GM19035 (cell line): ENCODE measurements around the gene NOP10.
A peak's percentile ranks its signal among the peaks of the same experiment; 100 is the strongest.
"Not testable (repeated sequence)": the region's sequence is repeated elsewhere in the genome, so short reads cannot be mapped to it uniquely, and the experiment has no call there.

ENCODE experiments used
- ATAC-seq: cut with Tn5 transposase; IDR thresholded peaks from one replicate; pipeline ENCODE4 v1.9.1; 2021; ENCODE audit not compliant: unreplicated experiment

Gene NOP10

DNA sequence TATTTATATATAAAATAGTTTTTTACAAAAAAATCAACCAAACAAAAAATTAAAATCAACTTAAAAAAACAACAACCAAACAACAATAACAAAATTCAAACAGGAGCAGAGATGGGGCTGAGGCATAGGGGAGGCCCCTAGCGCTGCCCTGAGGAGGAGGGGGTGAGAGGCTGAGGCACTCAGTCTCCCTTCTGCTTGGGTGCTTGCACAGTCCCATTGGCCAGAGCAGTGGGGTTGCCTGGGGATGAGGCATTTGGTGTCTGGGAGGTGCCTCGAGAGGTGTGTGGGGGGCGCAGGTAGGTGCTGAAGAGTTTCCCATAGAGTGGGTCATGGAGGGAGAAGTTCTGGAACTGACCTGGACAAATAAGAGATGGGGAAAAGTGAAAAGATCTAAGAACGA lies 16.0 kb upstream of the NOP10 start:
- ATAC-seq, result no peak

GRCh38 chr15:34358367-34358766 lies 15.4 kb upstream of the NOP10 start:
- ATAC-seq, result no peak

DNA sequence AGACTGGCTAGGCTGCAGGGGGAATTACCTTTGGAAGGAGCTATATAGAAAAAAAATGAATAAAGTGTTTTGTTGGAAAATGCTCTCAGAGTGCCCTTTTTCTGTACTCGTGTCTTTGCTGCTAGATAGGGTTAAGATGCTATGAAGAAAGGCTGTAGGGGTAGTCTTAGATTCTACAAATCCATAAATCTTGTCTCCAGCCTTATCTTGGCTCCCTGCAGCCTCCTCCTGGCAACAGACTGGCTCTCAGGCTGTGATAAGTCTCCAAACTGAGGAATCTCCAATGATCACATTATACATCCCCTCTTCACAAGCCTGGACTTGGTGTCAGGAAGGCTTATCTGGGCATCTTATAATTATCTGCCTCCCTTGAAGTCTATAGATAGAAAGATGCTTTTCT lies 14.7 kb upstream of the NOP10 start:
- ATAC-seq, result no peak

DNA sequence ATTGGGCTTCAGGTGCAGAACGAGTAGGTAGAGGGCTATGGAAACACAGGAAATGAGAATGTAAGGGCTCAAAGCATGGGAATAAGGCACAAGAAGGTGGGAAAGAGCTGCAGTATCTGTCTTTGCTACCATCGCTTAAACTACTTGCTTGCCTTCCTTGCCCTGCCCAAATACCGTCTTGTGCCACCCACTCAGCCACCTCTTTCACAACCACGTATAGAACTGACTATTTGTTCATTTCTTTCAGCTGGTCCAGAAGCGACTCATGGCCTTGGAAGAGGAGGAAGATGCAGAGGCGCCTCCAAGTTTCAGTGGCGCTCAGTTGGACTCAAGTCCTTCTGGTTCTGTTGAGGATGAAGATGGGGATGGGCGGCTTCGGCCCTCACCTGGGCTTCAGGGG lies 12.3 kb upstream of the NOP10 start:
- no peak for ATAC-seq

- no peak for ATAC-seq
Measured at GRCh38 chr15:34354286-34354685, 11.3 kb upstream of the NOP10 start.

GRCh38 chr15:34353627-34354026 lies 10.7 kb upstream of the NOP10 start:
- no peak for ATAC-seq

DNA sequence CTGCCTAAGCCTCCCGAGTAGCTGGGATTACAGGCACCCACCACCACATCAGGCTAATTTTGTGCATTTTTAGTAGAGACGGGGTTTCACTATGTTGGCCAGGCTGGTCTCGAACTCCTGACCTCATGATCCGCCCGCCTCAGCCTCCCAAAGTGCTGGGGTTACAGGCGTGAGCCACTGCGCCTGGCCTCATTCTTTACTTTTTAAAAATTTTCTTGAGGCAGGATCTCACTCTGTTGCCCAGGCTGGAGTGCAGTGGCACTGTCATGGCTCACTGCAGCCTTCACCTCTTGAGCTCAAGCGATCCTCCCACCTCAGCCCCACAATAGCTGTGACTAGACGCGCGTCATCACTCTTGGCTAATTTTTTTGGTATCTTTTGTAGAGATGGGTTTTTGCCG lies 10.1 kb upstream of the NOP10 start:
- not testable (repeated sequence) for ATAC-seq

DNA sequence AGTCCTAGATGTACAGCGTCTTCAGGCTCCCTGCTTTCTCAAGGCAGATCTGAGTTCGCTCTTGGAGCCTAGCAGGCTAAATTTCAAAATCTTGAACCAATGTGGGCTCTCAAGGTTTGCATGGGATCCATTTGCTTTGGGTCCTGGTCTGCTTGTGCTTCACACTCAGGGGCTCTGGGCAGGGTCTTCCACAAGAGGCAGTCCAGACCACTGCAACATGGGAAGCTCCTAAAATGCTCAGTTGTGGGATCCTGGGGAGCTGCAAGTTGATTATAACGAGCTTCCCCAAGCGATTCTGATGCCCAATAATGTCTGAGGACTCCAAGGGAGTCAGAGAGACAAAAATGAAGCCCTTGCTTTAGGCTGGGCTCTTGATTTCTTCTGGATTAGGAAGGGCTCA lies 6.8 kb upstream of the NOP10 start:
- ATAC-seq, result no peak

DNA sequence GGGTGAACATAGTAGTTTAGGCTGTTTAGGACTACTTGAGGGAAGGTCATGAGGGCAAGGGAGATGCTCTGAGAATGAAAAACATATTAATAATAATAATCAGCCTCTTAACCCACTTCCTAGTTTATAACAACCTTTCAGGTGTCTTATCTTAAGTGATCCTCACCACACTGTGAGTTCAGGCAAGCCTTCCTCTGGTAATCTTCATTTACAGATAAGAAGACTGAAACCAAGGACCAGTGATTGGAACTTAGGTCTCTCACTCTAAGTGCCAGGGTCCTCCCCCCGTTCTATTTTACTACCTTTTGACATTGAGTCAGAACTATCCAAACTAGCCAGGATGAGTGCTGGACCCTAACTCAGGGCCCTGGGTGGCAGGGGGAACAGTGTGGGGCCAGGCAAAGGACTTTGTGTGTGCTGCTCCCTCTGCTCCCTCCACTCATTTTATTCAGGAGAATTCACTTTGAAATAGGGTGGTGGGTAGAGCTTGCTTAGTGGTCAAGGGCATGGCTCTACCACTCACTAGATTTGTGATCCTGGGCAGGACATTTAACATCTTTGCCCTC lies 5.9 kb upstream of the NOP10 start:
- no peak for ATAC-seq

GRCh38 chr15:34347951-34348638 lies 5.2 kb upstream of the NOP10 start:
- ATAC-seq, result no peak

DNA sequence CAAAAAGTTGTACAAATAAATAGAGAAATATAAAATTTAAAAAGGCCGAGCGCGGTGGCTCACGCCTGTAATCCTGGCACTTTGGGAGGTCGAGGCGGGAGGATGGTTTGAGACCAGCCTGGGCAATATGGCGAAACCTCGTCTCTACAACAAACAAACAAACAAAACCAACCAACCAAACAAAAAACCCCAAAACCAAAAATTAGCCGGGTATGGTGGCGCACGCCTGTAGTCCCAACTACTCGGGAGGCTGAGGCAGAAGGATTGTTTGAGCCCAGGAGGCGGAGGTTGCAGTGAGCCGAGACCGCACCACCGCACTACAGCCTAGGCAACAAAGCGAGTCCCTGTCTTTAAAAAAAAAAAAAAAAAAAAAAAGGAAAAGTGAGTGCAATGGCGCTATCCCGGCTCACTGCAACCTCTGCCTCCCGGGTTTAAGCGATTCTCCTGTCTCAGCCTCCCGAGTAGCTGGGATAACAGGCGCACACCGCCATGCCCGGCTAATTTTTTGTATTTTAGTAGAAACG lies 661 bp downstream of the NOP10 start:
- not testable (repeated sequence) for ATAC-seq

GRCh38 chr15:34341381-34342212 lies 1.3 kb downstream of the NOP10 start:
- ATAC-seq, result no peak

DNA sequence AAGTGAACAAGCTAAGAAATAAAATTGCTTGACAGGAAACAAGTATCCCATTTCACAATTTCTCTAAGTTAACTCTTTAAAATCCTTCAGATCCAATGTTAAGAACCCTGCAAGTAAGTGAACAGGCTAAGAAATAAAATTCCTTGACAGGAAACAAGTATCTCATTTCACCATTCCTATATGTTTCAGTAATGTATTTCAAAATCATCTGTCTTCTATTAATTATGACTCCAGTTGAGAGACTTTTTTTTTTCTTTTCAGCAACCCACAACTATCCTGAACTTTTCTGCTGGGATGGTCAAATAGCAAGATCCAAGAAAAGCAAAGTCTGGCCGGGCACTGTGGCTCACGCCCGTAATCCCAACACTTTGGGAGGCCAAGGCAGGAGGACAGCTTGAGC lies 3.0 kb downstream of the NOP10 start:
- ATAC-seq, result no peak

DNA sequence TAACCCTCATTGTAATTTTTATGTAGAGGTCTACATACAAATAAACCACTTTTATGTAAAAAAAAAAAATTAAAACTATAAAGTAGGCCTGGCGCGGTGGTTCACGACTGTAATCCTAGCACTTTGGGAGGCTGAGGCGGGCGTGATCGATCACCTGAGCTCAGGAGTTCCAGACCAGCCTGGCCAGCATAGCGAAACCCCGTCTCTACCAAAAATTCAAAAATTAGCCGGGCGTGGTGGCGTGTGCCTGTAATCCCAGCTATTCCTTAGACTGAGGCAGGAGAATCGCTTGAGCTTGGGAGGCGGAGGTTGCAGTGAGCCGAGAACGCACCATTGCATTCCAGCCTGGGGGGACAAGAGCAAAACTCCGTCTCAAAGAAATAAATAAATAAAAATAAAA lies 4.6 kb downstream of the NOP10 start:
- ATAC-seq, result no peak

GRCh38 chr15:34337557-34338306 lies 5.2 kb downstream of the NOP10 start, which contains the start of gene SLC12A6:
TSS of gene SLC12A6 (minus strand) at chr15:34337781. CDS start at chr15:34336680, 1,101 bp downstream.
- ATAC-seq, result peak; percentile 66

DNA sequence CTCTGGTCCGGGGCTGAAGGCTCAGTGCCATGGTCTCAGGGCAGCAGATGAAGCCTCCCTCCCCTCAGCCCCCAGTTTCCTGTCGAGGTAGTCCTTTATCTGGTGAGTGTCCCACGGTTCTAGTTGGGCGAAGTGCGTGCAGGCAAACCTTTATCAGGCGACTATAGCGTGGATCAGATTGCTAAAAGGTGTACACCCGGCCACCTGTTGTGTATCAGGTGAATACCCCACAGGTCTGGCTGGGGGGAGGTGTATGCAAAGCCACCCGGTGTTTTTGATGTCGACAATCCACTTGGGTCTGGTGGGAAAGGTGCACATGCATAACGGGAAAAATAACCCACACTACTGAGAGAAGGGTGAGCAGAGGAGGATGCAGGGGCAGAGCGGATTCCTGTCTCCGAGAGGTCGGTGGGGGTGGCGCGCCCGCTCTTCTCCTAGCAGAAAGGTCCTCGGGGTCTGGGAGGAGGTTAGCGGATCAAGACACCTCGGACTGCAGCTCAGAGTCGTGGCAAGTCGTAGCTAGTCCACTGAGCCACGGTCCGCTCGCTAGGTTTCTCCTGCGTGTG lies 5.9 kb downstream of the NOP10 start:
- peak; percentile 11 for ATAC-seq

DNA sequence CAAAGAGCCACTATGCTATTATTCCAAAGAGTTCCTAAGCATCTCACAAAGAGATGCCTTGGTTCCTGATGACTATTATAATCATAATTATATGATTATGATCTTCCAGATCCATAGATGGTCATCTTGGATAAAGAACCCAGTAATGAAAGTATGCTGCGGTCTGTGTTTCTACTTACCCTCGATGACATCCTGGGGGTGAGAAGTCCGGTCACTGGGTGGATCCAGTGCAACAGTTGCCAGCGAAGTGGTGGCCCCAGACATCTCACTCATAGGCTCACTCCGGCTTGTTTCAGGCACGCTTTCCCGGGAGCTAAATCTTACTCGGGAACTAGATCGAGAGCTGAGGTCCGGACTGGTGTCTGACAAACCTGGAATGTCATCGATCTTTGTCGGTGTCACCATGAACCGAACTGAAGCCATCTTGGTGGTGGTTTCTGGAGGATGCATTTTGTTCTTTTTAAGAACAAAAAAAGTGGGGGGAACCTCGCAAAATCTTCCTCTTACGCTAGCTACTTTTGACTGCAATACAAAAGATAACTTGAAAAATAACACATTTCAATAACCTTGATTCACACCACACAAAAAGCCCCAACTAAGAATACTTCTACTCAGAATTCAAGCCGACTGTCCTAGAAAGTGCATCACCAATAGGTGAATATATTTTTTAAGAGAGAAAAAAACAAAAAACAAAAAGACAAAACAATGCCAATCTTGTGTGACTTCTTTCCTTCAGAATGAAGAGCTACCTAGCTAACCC lies 6.5 kb downstream of the NOP10 start:
- no peak for ATAC-seq

DNA sequence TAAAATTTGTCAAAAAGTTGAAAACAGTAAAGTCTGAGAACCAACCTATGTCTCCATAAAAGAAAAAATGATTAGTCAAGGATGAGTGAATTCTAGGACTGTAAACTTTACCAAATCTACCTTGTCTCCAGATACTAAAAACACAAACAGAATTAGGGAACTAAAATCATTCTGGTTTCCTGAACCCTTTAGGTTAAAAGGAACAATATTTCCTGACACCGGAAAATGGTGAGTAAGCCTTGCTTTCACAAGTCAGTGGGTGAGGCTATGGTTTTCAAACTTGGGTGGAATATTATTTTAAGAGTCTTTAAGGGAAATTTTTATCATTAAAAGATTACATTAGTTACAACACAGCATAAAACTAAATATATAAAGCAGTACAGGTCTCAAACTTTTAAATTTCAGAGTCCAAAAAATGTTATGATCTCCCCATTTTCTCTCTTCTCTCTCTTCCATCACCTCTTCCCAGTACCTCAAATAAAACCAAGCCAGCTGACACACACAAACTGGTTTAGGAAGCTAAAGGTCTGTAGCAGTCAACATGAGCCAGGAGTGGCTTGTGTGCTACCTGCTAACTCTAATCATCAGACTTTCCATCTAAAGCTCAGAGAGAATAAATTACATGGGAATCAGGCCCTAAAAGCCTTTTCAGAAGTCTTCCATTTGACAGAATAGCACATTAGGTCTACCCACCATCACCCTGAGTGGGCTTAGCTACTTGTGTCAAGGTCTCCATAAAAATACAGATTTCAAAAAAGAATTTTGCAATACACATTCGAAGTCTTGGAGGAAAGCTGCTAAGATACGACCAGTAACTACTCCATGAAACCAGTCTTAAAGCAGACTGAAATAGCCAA lies 7.5 kb downstream of the NOP10 start:
- ATAC-seq, result no peak

DNA sequence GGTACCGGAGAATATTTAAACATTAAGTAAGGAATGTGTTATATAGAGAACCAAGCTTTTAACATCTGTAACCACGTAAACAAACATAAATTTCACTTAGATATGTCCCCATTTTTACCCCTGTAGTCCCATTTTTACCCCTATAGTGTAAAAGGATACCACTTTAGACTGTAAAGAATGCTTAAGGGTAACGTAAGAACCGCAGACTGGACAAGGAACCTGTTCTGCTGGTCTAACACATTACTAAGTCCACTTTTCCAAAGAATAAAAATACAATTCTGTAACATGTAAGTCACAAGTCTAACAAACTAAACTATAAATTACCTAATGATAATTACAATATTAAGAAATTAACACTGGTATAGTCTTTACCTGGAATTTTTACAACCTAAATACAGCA lies 8.3 kb downstream of the NOP10 start:
- no peak for ATAC-seq
